ENCODE data around the gene GPR158. TPM values are rescaled to one million over a fixed set of nuclear protein-coding genes. Genes with fewer than 3 reads are reported as not detected.

Gene GPR158
- total RNA-seq, 2 donors from 2014 or later: not detected

DNA sequence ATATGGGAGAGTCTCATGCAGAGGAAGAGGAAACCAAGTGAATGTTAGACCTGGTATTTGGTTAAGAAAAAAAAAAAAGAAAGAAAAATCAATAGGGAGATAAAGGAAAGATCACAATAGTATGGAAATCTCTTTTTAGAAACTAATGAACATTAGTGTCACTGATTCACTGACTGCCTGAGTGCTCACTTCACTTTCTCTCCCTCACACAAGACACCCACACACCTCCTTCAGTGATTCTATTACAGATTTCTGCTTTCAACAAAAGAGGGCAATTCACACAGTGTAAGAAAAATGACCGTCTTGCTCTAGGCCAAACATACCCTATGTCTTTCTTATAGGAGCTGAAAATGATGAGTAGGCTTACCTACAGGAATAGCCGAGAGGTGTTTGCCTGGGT, 6.0 kb downstream of the GPR158 start:
- TF ChIP-seq, protein P1, sequence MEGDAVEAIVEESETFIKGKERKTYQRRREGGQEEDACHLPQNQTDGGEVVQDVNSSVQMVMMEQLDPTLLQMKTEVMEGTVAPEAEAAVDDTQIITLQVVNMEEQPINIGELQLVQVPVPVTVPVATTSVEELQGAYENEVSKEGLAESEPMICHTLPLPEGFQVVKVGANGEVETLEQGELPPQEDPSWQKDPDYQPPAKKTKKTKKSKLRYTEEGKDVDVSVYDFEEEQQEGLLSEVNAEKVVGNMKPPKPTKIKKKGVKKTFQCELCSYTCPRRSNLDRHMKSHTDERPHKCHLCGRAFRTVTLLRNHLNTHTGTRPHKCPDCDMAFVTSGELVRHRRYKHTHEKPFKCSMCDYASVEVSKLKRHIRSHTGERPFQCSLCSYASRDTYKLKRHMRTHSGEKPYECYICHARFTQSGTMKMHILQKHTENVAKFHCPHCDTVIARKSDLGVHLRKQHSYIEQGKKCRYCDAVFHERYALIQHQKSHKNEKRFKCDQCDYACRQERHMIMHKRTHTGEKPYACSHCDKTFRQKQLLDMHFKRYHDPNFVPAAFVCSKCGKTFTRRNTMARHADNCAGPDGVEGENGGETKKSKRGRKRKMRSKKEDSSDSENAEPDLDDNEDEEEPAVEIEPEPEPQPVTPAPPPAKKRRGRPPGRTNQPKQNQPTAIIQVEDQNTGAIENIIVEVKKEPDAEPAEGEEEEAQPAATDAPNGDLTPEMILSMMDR (IDR thresholded peaks at IDR 0.05): no peak
- Histone ChIP-seq H3K36me3 (no peaks in the 10 kb centered on the region), H3K4me3 (no peak overlapping the region), H3K9me3 (no peaks in the 10 kb centered on the region), H3K4me1 (peaks cover 0 to 9% of the 10 kb centered on the region in 2 donors), H3K27ac (no peak overlapping the region), H3K27me3 (peaks cover 14 to 15% of the 10 kb centered on the region in 2 donors)
- DNase-seq (ENCODE audit: low spot score): no peak

DNA sequence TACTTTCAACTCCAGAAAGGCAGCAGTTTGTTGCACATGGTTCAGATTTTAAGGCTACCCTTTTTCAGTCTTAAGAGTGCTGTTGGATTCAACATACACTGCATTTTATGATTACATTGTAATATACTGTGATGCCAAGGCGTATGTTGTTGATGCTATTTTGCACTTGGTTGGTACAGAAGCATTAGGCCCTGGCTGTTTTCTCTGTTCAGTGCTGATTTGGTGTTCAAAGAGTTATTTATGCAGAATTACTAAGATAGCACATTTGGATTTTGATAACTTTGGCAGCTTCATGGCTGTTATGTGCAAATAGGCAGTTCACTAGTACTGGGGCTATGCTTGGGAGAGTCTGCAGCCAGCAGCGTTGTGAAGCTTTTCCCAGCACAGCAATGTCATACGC, 7.8 kb downstream of the GPR158 start:
- TF ChIP-seq, protein P1 (IDR thresholded peaks at IDR 0.05): no peak
- H3K27ac ChIP-seq: no peak overlapping the region

DNA sequence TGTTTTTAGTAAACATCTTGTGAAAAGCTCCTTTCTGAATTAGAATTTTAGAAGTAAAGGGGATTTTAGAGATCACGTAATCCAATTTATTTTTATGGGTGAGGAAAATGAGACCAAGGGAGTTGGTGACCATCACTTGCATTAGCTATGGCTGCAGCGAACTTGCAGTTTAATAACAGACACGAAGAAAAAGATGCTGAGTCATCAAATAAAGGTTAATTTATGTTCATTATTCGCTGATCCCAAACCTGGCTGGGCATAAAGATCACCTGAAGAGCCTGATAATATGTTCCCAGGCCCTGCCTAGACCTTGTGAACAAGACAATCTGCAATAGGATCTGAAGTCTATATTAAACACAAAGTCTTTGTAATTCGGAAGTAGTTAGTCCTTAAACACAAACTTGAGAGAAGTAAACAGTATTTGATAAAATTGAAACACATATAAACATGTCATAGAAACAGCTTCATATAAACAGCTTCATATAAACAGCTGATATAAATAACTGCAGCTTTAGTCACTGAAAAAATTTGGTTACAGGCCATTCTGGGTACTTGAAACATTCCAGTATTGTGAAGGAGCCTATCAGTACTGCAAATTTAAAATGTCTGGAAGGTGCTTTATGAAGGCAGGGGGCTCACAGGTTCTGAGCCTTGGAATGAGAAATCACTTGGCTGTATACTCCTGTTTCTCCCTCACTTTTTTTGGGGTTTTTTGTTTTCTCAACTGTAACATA, 16.5 kb downstream of the GPR158 start:
- no peak for DNase-seq (ENCODE audit: low spot score)
- Histone ChIP-seq H3K36me3 (no peaks in the 10 kb centered on the region), H3K4me1 (no peaks in the 10 kb centered on the region), H3K27ac (no peak overlapping the region), H3K9me3 (no peaks in the 10 kb centered on the region), H3K4me3 (no peak overlapping the region), H3K27me3 (no peaks in the 10 kb centered on the region)
- TF ChIP-seq, protein P1 (IDR thresholded peaks at IDR 0.05): no peak

More for the DNA sequence above, 7.8 kb downstream of the GPR158 start:
- Histone ChIP-seq H3K36me3 (no peaks in the 10 kb centered on the region), H3K4me1 (no peaks in the 10 kb centered on the region), H3K9me3 (no peaks in the 10 kb centered on the region), H3K4me3 (no peak overlapping the region), H3K27me3 (peaks cover 0 to 7% of the 10 kb centered on the region in 2 donors)
- no peak for DNase-seq (ENCODE audit: low spot score)

DNA sequence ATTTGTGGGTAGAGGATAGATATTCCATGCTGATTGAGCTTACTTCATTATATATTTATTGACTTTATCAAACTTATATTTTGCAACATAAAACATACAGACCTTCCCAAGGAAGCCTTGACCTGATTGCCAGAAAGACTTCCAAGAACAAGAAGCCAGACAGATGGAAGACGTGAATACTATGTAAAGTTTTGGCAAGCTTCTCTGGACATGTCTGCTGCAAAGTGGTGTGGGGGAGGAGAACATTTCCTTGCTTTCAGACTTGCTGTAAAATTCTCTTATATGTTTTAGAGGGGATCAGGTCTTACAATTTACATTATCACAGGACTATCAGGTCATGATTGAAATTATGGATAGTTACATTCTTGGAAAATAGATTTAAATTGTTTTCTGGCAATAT, 23.4 kb downstream of the GPR158 start:
- Histone ChIP-seq H3K9me3 (no peaks in the 10 kb centered on the region), H3K4me3 (no peak overlapping the region), H3K27me3 (no peaks in the 10 kb centered on the region), H3K4me1 (no peaks in the 10 kb centered on the region), H3K27ac (no peak overlapping the region), H3K36me3 (no peaks in the 10 kb centered on the region)
- TF ChIP-seq, protein P1 (IDR thresholded peaks at IDR 0.05): no peak
- DNase-seq (ENCODE audit: low spot score): no peak

DNA sequence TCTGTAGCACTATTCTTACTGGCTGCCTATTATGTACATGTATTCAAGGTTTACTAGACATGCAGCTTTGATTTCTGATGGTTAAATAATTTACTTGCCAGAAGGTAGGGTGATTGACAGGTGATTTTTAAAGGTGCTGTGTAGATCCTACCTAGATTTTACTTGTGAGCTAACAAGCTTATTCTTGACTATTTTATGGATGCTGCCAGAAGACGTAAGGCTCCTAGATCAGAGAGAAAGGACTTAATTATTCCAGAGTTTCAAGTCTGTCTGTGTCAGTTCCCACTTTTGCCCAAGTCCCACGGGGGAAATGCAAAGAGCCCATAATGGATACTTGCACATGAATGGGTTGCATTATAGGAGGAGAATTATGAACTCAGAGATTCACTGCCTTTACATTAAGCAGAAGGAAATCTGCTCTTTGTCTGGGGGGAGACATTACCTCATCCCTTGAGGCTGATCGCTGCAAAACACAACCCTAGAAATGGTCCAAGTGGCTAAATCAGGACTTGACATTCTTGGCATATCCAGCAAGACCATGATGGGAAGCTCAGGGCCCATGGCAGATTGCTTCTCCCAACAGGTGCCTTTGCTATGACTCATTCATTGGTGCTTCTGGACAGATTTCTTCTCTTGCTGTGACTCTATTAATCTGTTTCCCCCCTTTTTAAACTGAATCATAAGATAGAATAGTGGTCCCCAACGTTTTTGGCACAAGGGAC, 32.1 kb downstream of the GPR158 start:
- TF ChIP-seq, protein P1 (IDR thresholded peaks at IDR 0.05): no peak
- Histone ChIP-seq H3K27ac (no peak overlapping the region), H3K27me3 (no peaks in the 10 kb centered on the region), H3K9me3 (no peaks in the 10 kb centered on the region), H3K36me3 (no peaks in the 10 kb centered on the region), H3K4me1 (no peaks in the 10 kb centered on the region), H3K4me3 (no peak overlapping the region)
- DNase-seq (ENCODE audit: low spot score): no peak

Data from right atrium auricular region (tissue), 2 donors.